GM23248 (cell line): ENCODE data around the gene FCN1.

ENCODE experiments used
- EZH2 ChIP-seq: fragments of 200-600 bp; sonication (generic); IDR thresholded peaks from 2 replicates; pipeline ENCODE4 v1.6.1; 2018; ENCODE audit warnings: antibody characterized with exemption, mild to moderate bottlenecking; ENCODE audit not compliant: insufficient read depth, poor library complexity, severe bottlenecking
- EZH2phosphoT487 ChIP-seq: fragments of 200-600 bp; sonication (generic); IDR thresholded peaks from 2 replicates; pipeline ENCODE4 v1.6.1; 2018; ENCODE audit warnings: antibody characterized with exemption, moderate library complexity, mild to moderate bottlenecking, low read depth; ENCODE audit not compliant: insufficient read depth

DNA sequence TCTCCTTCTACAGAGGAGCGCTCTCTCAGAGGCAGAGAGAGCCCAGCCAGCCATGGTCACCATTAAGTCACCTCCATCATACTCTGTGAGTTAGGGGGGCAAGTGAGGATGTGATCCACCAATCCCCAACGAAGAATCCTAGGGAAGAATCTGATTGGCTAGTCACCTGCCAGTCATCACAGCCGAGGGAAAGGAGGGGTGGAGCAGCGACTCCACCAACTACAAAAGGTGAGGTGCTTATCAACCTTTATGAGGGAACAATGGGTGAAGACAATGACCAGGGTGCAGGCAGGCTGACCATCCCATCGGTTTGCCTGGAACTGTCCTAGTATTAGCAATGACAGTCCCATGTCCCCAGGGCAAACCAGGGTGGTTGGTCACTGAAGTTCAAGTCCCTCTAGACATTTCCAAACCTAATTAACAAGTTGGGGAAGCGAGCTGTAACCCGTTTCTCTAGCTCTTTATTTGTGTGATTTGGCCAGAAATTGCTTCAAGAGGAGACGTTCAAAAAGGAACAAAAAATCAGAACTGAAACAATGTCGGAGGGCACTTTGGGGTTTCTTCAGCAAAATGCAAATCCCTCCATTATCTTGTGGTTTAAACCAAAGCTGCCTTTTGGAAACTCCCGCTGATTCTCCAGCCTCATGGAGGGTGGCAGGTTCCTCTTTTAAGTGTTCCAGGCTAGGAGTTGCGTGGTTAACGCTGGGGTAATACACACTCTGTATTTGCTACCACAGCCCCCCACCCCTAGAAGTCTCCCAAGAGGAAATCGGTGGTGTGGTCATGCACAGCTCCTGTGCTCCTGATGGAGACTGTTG, 18.8 kb upstream of the FCN1 start:
- TF ChIP-seq EZH2phosphoT487 (no peak), EZH2 (no peak)
